ELR (cell line): Measurements from ENCODE around the gene CALCB.
"Not testable (repeated sequence)": the region's sequence is repeated elsewhere in the genome, so short reads cannot be mapped to it uniquely, and the experiment has no call there.

ENCODE experiments used
- DNase-seq: peaks from one replicate; pipeline ENCODE4 v3.0.0-alpha.2; 2015; ENCODE audit warnings: low read depth

CALCB gene

GRCh38 chr11:15073361-15074205 is at the start of gene CALCB:
TSS of gene CALCB (plus strand) at chr11:15073593. CDS start at chr11:15074719, 1,126 bp downstream.
- peak; percentile 4 for DNase-seq

- no peak for DNase-seq
These were observed 46.4 kb upstream of the CALCB start for GRCh38 chr11:15027011-15027410.

- DNase-seq = no peak
These were observed 45.4 kb upstream of the CALCB start for GRCh38 chr11:15027956-15028355.

GRCh38 chr11:15028379-15028778 is 45.0 kb upstream of the CALCB start:
- no peak for DNase-seq

GRCh38 chr11:15031945-15032344 is 41.4 kb upstream of the CALCB start:
- not testable (repeated sequence) for DNase-seq

GRCh38 chr11:15034687-15035267 is 38.6 kb upstream of the CALCB start:
- no peak for DNase-seq

- DNase-seq = no peak
These were observed 38.1 kb upstream of the CALCB start for GRCh38 chr11:15035283-15035682.

- DNase-seq = peak; percentile 55
These were observed 34.4 kb upstream of the CALCB start for GRCh38 chr11:15038963-15039362.

- no peak for DNase-seq
These were observed 28.2 kb upstream of the CALCB start for GRCh38 chr11:15045209-15045608.

GRCh38 chr11:15045891-15046290 is 27.5 kb upstream of the CALCB start:
- DNase-seq = no peak

- DNase-seq = not testable (repeated sequence)
These were observed 26.7 kb upstream of the CALCB start for GRCh38 chr11:15046673-15047072.

- DNase-seq = no peak
These were observed 24.8 kb upstream of the CALCB start for GRCh38 chr11:15048616-15049015.

- DNase-seq = peak; percentile 24
These were observed 20.2 kb upstream of the CALCB start for GRCh38 chr11:15053191-15053685.

- DNase-seq = no peak
These were observed 17.6 kb upstream of the CALCB start for GRCh38 chr11:15055620-15056356.

- no peak for DNase-seq
These were observed 16.1 kb upstream of the CALCB start for GRCh38 chr11:15057329-15057728.

GRCh38 chr11:15059132-15059915 is 14.1 kb upstream of the CALCB start:
- DNase-seq = no peak

- DNase-seq = no peak
These were observed 10.8 kb upstream of the CALCB start for GRCh38 chr11:15062599-15062998.

GRCh38 chr11:15069751-15070150 is 3.6 kb upstream of the CALCB start:
- DNase-seq = not testable (repeated sequence)

GRCh38 chr11:15071556-15072255 is 1.7 kb upstream of the CALCB start:
- no peak for DNase-seq

- no peak for DNase-seq
These were observed 746 bp upstream of the CALCB start for GRCh38 chr11:15072551-15073143.
